Astrocyte (in vitro differentiated cells and primary cell): ENCODE results near the gene PHLDA2. TPM values are rescaled to one million over a fixed set of nuclear protein-coding genes. Genes with fewer than 3 reads are reported as not detected.
"Not testable (repeated sequence)": the region's sequence is repeated elsewhere in the genome, so short reads cannot be mapped to it uniquely, and the experiment has no call there.

Source experiments
- DNase-seq: peaks from one replicate; pipeline ENCODE4 v3.0.0-alpha.2; 2010; ENCODE audit warnings: low read depth
- FAIRE-seq: peaks from 2 replicates; lab custom pipeline; 2011; peaks lifted over from hg19 to GRCh38; lab: Jason Lieb, UNC
- H2AFZ ChIP-seq: 2 replicates; pipeline ENCODE4 v1.6.0; 2012; ENCODE audit warnings: low read depth, low read length, inconsistent platforms
- H3K27ac ChIP-seq: 2 replicates; pipeline ENCODE4 v1.5.1; 2011; ENCODE audit warnings: low read depth, low read length, inconsistent platforms
- H3K27me3 ChIP-seq: 2 replicates; pipeline ENCODE4 v1.6.0; 2011; ENCODE audit warnings: low read length, inconsistent platforms; ENCODE audit not compliant: insufficient read depth
- H3K36me3 ChIP-seq: 2 replicates; pipeline ENCODE4 v1.5.1; 2011; ENCODE audit warnings: low read length, inconsistent platforms; ENCODE audit not compliant: insufficient read depth
- H3K4me1 ChIP-seq: 2 replicates; pipeline ENCODE4 v1.5.1; 2011; ENCODE audit warnings: low read length, inconsistent platforms; ENCODE audit not compliant: insufficient read depth
- H3K4me2 ChIP-seq: 2 replicates; pipeline ENCODE4 v1.6.0; 2012; ENCODE audit warnings: low read length, inconsistent platforms
- H3K4me3 ChIP-seq: 2 replicates; pipeline ENCODE4 v1.5.1; 2011; ENCODE audit warnings: low read depth, mild to moderate bottlenecking, low read length, inconsistent platforms; ENCODE audit not compliant: insufficient read depth
- H3K79me2 ChIP-seq: 2 replicates; pipeline ENCODE4 v1.6.0; 2012; ENCODE audit warnings: mild to moderate bottlenecking, low read length, inconsistent platforms; ENCODE audit not compliant: insufficient read depth
- H3K9ac ChIP-seq: 2 replicates; pipeline ENCODE4 v1.6.0; 2012; ENCODE audit warnings: mild to moderate bottlenecking, low read length, inconsistent platforms
- H3K9me3 ChIP-seq: 2 replicates; pipeline ENCODE4 v1.5.1; 2012; ENCODE audit warnings: low read depth, mild to moderate bottlenecking, low read length, inconsistent platforms; ENCODE audit not compliant: insufficient read depth
- H4K20me1 ChIP-seq: 2 replicates; pipeline ENCODE4 v1.6.0; 2012; ENCODE audit warnings: low read length, inconsistent platforms; ENCODE audit not compliant: insufficient read depth
- H3K27ac Mint-ChIP-seq: one replicate; pipeline ENCODE4 v1.8.0; 2021; ENCODE audit warnings: mild to moderate bottlenecking, mixed read lengths; ENCODE audit not compliant: unreplicated experiment
- H3K27me3 Mint-ChIP-seq: one replicate; pipeline ENCODE4 v1.8.0; 2021; ENCODE audit warnings: low read depth, mixed read lengths; ENCODE audit not compliant: unreplicated experiment
- H3K36me3 Mint-ChIP-seq: one replicate; pipeline ENCODE4 v1.8.0; 2021; ENCODE audit warnings: low read depth, mixed read lengths; ENCODE audit not compliant: unreplicated experiment
- H3K4me1 Mint-ChIP-seq: one replicate; pipeline ENCODE4 v1.8.0; 2021; ENCODE audit warnings: low read depth, mixed read lengths; ENCODE audit not compliant: unreplicated experiment
- H3K4me3 Mint-ChIP-seq: one replicate; pipeline ENCODE4 v1.8.0; 2021; ENCODE audit warnings: mild to moderate bottlenecking, moderate library complexity, mixed read lengths; ENCODE audit not compliant: unreplicated experiment
- H3K9me3 Mint-ChIP-seq: one replicate; pipeline ENCODE4 v1.8.0; 2021; ENCODE audit warnings: mild to moderate bottlenecking, mixed read lengths; ENCODE audit not compliant: unreplicated experiment
- EZH2 ChIP-seq: IDR thresholded peaks from 2 replicates; pipeline ENCODE4 v1.6.1; 2012; ENCODE audit warnings: mild to moderate bottlenecking, low read length, inconsistent platforms; ENCODE audit not compliant: insufficient read depth
- total RNA-seq: library from RNA; stranded (reverse); gene quantifications from 2 replicates; pipeline ENCODE4 v1.2.1, GENCODE V29; 2021
- TF ChIP-seq, protein P1 (sequence below): IDR thresholded peaks from 2 replicates; pipeline ENCODE4 v1.5.1; 2011; ENCODE audit warnings: low read depth, mild to moderate bottlenecking, inconsistent platforms, low read length, moderate library complexity; ENCODE audit not compliant: insufficient read depth

PHLDA2 gene
- total RNA-seq, 1 donor from 2014 or later = 78.8 TPM

DNA sequence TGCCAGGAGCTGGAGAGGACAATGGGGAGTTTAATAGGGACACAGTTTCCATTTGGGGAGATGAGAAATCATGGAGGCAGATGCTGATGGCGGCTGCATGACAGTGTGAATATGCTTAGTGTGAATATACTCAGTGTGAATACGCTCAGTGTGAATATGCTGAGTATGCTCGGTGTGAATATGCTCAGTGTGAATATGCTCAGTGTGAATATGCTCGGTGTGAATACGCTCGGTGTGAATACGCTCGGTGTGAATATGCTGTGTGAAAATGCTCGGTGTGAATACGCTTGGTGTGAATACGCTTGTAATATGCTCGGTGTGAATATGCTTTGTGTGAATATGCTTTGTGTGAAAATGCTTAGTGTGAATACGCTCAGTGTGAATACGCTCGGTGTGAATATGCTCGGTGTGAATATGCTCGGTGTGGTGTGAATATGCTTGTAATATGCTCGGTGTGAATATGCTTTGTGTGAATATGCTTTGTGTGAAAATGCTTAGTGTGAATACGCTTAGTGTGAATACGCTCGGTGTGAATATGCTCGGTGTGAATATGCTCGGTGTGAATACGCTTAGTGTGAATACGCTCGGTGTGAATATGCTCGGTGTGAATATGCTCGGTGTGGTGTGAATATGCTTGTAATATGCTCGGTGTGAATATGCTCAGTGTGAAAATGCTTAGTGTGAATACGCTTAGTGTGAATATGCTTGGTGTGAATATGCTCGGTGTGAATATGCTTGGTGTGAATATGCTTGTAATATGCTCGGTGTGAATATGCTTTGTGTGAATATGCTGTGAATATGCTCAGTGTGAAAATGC, 8.6 kb upstream of the PHLDA2 start:
- Mint-ChIP-seq H3K9me3 (peaks cover 19% of the 10 kb centered on the region), H3K36me3 (peaks cover 11% of the 10 kb centered on the region)
- H3K79me2 ChIP-seq, H3K36me3 ChIP-seq, H3K27me3 ChIP-seq, FAIRE-seq, H3K4me1 Mint-ChIP-seq, H2AFZ ChIP-seq, H3K4me2 ChIP-seq, H3K4me3 ChIP-seq, H3K27me3 Mint-ChIP-seq, H3K9ac ChIP-seq, H3K4me3 Mint-ChIP-seq, H4K20me1 ChIP-seq, H3K27ac ChIP-seq, DNase-seq, H3K27ac Mint-ChIP-seq: not testable (repeated sequence)
- peaks cover 16% of the 10 kb centered on the region for H3K9me3 ChIP-seq
- peaks cover 22% of the 10 kb centered on the region for H3K4me1 ChIP-seq

DNA sequence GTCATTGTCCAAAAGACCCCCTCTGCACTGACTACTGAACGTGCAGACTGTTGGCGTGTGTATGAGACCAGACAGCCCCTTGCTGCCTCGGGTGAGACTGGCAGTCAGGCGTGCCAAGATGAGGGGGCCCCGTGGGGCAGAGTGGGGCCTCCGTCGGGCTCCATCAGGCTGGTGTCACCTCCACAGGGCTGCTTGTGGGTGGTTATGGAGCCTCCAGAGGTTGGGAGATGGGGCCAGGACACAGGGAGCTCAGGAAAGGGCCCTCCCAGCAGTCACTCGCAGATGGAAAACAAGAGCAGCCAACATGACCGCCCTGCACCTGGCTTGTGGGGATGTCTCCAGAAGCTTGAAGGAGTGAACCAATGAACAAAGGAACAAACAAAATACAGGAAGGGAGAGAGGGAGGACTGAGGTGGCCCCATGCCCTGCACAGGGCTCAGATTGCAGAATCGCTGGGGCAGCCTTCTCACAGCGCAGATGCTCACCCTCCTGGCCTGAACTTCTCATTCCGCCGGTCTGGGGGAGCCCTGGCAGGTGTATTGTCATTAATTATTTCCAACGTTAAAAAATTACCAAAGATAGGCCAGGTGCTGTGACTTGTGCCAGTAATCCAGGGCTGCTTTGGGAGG, 5.5 kb upstream of the PHLDA2 start:
- Histone ChIP-seq H3K9ac (no peak overlapping the region), H4K20me1 (no peaks in the 10 kb centered on the region), H2AFZ (no peak overlapping the region), H3K79me2 (no peaks in the 10 kb centered on the region), H3K4me1 (peaks cover 32% of the 10 kb centered on the region), H3K27ac (no peak overlapping the region), H3K36me3 (no peaks in the 10 kb centered on the region), H3K4me2 (no peak overlapping the region), H3K9me3 (peaks cover 16% of the 10 kb centered on the region), H3K4me3 (no peak overlapping the region), H3K27me3 (no peaks in the 10 kb centered on the region)
- TF ChIP-seq, protein P1, sequence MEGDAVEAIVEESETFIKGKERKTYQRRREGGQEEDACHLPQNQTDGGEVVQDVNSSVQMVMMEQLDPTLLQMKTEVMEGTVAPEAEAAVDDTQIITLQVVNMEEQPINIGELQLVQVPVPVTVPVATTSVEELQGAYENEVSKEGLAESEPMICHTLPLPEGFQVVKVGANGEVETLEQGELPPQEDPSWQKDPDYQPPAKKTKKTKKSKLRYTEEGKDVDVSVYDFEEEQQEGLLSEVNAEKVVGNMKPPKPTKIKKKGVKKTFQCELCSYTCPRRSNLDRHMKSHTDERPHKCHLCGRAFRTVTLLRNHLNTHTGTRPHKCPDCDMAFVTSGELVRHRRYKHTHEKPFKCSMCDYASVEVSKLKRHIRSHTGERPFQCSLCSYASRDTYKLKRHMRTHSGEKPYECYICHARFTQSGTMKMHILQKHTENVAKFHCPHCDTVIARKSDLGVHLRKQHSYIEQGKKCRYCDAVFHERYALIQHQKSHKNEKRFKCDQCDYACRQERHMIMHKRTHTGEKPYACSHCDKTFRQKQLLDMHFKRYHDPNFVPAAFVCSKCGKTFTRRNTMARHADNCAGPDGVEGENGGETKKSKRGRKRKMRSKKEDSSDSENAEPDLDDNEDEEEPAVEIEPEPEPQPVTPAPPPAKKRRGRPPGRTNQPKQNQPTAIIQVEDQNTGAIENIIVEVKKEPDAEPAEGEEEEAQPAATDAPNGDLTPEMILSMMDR = no peak
- no peak for TF ChIP-seq EZH2
- peaks cover 9% of the 10 kb centered on the region for H3K36me3 Mint-ChIP-seq
- no peak overlapping the region for H3K27ac Mint-ChIP-seq
- H3K27me3 Mint-ChIP-seq = no peaks in the 10 kb centered on the region
- H3K9me3 Mint-ChIP-seq = peaks cover 17% of the 10 kb centered on the region
- no peak for FAIRE-seq
- DNase-seq = no peak
- H3K4me3 Mint-ChIP-seq = no peak overlapping the region
- H3K4me1 Mint-ChIP-seq = peaks cover 6% of the 10 kb centered on the region

DNA sequence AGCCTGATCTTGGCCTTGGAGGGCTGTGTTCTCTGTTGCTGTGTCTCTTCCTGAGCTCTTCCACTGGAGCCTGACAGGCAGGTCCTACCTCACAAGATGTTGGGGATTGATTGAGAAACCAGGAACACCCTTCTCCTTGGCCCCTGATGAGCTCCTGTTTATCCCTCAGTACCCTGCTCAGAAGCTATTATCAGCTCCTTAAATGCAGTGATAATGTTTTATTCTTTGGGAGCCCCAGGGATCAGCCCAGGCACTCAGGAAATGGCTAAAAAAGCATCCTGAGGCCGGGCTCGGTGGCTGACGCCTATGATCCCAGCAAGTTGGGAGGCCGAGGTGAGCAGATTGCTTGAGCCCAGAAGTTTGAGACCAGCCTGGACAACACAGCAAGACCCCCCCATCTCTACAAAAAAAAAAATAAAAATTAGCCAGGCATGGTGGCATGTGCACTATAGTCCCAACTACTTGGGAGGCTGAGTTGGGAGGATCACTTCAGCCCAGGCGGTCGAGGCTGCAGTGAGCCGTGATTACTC, 4.9 kb upstream of the PHLDA2 start:
- peaks cover 1% of the 10 kb centered on the region for H3K79me2 ChIP-seq
- H3K4me1 ChIP-seq = peaks cover 33% of the 10 kb centered on the region
- Mint-ChIP-seq H3K4me3 (no peak overlapping the region), H3K4me1 (peaks cover 6% of the 10 kb centered on the region), H3K9me3 (peaks cover 14% of the 10 kb centered on the region), H3K27me3 (no peaks in the 10 kb centered on the region), H3K36me3 (peaks cover 6% of the 10 kb centered on the region), H3K27ac (no peak overlapping the region)
- H4K20me1 ChIP-seq = no peaks in the 10 kb centered on the region
- H3K27ac ChIP-seq = no peak overlapping the region
- H2AFZ ChIP-seq = no peak overlapping the region
- H3K4me3 ChIP-seq = no peak overlapping the region
- H3K9ac ChIP-seq = no peak overlapping the region
- H3K27me3 ChIP-seq = no peaks in the 10 kb centered on the region
- TF ChIP-seq, protein P1 = no peak
- no peak for TF ChIP-seq EZH2
- FAIRE-seq (no peak), DNase-seq (no peak)
- no peak overlapping the region for H3K4me2 ChIP-seq
- peaks cover 14% of the 10 kb centered on the region for H3K9me3 ChIP-seq
- H3K36me3 ChIP-seq = no peaks in the 10 kb centered on the region
